HG03565 (cell line): Measurements from ENCODE around the gene OR2T5.
A peak's percentile ranks its signal among the peaks of the same experiment; 100 is the strongest.
"Not testable (repeated sequence)": the region's sequence is repeated elsewhere in the genome, so short reads cannot be mapped to it uniquely, and the experiment has no call there.

ENCODE experiments used
- ATAC-seq: cut with Tn5 transposase; IDR thresholded peaks from one replicate; pipeline ENCODE4 v1.9.1; 2021; ENCODE audit warnings: mild to moderate bottlenecking, moderate library complexity; ENCODE audit not compliant: unreplicated experiment

OR2T5 gene, protein sequence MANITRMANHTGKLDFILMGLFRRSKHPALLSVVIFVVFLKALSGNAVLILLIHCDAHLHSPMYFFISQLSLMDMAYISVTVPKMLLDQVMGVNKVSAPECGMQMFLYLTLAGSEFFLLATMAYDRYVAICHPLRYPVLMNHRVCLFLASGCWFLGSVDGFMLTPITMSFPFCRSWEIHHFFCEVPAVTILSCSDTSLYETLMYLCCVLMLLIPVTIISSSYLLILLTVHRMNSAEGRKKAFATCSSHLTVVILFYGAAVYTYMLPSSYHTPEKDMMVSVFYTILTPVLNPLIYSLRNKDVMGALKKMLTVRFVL

GRCh38 chr1:248488289-248488688 is at the start of gene OR2T5:
Gene OR2T5, plus strand, starts transcription at chr1:248488589. Its CDS starts 0 bp downstream, at chr1:248488589.
- not testable (repeated sequence) for ATAC-seq

- not testable (repeated sequence) for ATAC-seq
Observed at GRCh38 chr1:248438668-248439067, 49.7 kb upstream of the OR2T5 start.

DNA sequence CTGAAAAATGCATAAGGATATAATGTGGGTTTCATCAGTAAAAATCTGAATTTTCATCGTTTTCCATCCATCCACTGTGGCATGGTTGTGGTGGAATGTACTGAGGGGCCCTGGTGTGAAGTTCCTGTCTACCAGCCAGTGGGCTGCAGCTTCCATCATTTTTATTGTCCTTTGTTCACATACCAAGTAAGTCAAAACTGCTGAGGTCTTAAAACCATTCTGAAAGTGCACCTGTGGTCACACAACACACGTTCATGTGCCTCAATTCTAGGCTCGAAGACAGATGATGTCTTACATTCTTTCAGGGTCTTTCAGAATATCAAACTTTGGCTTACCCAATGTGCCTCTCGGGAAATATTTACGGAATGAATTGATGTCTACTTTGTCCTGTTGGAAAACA is 49.1 kb upstream of the OR2T5 start:
- not testable (repeated sequence) for ATAC-seq

GRCh38 chr1:248442500-248443277 is 45.7 kb upstream of the OR2T5 start:
- not testable (repeated sequence) for ATAC-seq

- ATAC-seq, result not testable (repeated sequence)
Observed at GRCh38 chr1:248444603-248445002, 43.8 kb upstream of the OR2T5 start.

DNA sequence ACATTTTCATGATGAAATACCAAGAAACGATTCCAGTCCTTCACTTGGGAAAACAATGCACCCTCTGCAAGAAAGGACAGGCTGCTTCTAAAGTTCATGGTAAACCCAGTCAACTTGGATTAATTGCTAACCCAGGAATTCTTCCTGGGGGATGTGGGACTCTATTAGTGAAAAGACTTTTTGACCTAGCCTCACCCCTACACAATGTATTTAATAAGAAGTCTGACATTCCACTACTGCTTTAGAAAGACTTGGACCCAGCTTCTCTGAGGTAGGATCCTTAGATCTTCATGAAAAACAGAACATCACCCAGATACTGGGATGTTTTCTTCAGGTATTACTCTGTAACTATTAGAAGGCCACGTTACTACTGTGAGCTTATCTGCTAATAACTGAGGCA is 43.0 kb upstream of the OR2T5 start, which contains the start of gene OR2T2:
Gene OR2T2, plus strand, starts transcription at position 239 of the 400 bp plus-strand sequence. CDS start 7,161 bp downstream, outside the sequence.
- not testable (repeated sequence) for ATAC-seq

DNA sequence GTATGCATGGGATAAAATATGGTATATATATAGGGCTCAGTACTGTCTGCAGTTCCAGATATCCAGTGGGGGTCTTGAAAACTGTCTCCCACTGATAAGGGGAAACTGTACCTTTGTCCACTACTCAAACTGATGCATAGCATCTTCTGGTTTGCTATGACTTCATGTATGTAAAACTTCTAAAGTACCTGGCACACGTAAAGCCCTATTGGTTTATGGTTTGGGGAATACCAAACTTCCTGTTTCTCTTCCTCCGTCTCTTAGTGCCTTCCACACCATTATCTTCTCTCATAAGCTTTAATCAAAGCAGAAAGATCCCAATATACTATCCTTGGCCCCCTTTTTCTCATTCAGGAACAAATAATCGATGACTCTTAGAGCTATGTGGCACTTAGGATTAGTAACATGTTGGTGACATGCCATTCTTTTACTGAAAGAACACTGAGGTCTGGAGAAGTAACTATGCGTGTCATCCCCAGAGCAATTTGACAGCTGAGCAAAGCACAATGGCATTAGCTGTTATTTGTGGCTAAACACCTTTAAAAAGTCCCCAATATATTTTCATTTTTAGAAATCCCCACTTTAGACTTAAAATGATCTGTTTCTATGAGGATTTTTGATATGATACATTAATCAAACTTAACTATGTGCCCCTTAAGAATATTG is 39.8 kb upstream of the OR2T5 start:
- peak; percentile 41 for ATAC-seq

DNA sequence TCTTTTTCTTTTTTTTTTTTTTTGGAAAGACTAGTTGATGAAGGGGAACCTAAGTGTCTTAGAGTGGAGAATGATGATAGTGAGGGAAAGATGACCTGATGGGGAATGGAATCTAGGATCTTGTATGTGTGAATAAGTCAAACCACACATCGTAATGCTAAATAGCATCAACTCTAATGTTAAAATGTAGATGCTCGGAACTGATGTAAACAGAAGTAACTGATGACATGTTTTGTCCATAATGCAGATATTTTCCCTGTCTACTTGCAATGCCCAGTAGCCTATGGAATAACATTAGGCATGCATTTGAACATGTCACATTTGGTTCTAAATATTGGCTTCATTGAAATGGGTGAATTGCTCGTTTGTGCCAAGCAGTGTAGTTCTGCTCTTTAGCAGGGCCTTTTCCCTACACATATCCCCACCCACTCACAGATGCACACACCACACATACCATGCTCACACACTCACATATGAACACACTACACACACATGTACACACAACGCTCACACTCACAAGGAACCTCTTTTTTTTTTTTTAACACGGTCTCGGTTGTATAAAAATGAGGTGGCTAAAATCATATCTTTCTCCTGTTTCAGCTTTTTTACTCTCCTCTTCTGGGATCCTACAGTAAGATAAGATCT is 38.4 kb upstream of the OR2T5 start:
- not testable (repeated sequence) for ATAC-seq

GRCh38 chr1:248450466-248451145 is 37.8 kb upstream of the OR2T5 start:
- peak; percentile 64 for ATAC-seq

DNA sequence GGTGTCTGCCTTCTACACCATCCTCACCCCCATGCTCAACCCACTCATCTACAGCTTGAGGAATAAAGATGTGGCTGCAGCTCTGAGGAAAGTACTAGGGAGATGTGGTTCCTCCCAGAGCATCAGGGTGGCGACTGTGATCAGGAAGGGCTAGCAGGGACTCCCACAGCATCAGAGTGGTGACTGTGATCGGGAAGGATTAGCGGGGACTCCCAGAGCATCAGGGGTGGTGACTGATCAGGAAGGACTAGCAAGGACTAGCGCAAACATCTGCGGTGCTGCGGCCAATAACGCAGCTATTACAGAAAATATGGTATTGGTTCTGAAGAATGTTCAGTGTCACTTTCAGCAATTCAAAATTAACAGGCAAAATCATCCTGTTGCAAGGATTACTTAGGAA is 34.8 kb upstream of the OR2T5 start:
- ATAC-seq, result not testable (repeated sequence)

GRCh38 chr1:248455045-248455444 is 33.3 kb upstream of the OR2T5 start:
- ATAC-seq, result not testable (repeated sequence)

- not testable (repeated sequence) for ATAC-seq
Observed at GRCh38 chr1:248456635-248457034, 31.8 kb upstream of the OR2T5 start.

GRCh38 chr1:248459117-248459516 is 29.3 kb upstream of the OR2T5 start:
- ATAC-seq, result not testable (repeated sequence)

DNA sequence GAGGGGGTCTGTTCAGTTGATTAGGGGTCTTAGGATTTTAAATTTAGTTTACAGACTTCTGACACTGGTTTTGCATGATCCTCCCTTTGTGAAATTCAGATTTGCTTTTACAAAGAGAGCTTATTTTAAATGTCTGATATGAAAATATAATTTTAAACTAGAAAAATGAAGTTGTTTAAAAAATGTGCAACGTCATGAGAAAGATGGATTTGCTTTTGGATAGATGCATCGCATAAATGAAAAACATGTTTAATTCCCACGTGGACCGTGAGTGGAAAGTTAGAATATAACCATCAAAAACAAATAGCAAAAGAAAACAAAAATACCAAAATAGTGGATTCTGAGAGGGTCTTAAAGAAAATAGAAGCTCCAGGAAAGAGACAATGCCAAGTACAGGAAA is 17.2 kb upstream of the OR2T5 start:
- no peak for ATAC-seq

GRCh38 chr1:248472111-248472510 is 16.3 kb upstream of the OR2T5 start:
- ATAC-seq, result not testable (repeated sequence)

- not testable (repeated sequence) for ATAC-seq
Observed at GRCh38 chr1:248473051-248473450, 15.3 kb upstream of the OR2T5 start, which contains the start of gene OR2T3. Gene OR2T3, plus strand, starts transcription at chr1:248473351. Its CDS starts 0 bp downstream, at chr1:248473351.

GRCh38 chr1:248475660-248476059 is 12.7 kb upstream of the OR2T5 start:
- ATAC-seq, result not testable (repeated sequence)

GRCh38 chr1:248481686-248482579 is 6.5 kb upstream of the OR2T5 start:
- ATAC-seq, result peak; percentile 94

DNA sequence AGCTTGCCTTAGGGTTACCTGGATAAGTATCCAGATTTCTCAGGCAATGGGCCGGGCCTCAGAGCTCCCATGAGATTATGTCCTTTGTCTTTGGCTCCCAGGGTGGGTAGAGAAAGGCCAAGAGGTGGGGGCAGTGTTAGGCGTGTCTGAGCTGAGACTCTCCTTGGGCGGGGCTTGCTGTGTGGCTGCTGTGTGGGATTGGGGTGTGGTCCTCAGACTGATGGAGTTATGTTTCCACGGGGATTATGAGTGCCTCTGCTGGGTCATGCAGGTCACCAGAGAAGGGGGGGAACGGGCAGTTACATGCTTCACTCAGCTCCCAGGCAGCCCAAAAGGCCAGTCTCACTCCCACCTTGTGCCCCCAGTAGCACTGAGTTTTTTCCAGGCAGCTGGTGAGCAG is 8.3 kb downstream of the OR2T5 start:
- not testable (repeated sequence) for ATAC-seq
